Tongue (tissue), 2 donors: ENCODE data around the gene BSPH1. TPM values are rescaled to one million over a fixed set of nuclear protein-coding genes. Genes with fewer than 3 reads are reported as not detected.
"Not testable (repeated sequence)": the region's sequence is repeated elsewhere in the genome, so short reads cannot be mapped to it uniquely, and the experiment has no call there.

Experiments
- DNase-seq: peaks from one replicate; pipeline ENCODE4 v3.0.0-alpha.2; 2015
- total RNA-seq: library from RNA; depleted of rRNA; stranded (reverse); fragments of >200 nt; gene quantifications from one replicate; pipeline ENCODE4 v1.2.3, GENCODE V29; 2014

BSPH1 gene
- total RNA-seq, 1 donor from 2014 or later, result not detected

DNA sequence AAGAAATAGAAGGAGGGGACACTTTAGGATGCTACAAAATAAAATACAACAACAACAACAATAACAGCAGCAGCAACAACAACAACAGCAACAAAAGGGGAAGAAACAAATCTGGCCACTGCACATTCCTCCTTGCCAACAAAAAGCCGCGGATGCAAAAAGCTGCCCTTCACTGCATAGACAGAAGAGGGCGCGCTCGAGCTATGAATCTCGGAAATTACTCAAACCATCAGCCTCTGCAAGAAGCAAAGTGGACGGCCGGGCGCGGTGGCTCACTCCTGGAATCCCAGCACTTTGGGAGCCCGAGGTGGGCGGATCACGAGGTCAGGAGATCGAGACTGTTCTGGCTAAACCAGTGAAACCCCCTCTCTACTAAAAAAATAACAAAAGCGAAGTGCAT lies 71.9 kb downstream of the BSPH1 start:
- DNase-seq, result not testable (repeated sequence)

Other genes starting within 250 kb of the BSPH1 start
- gene NOP53, start 246.6 kb downstream of the BSPH1 start, total RNA-seq, result 143 TPM
- gene SELENOW, start 213.5 kb downstream of the BSPH1 start, total RNA-seq, result 551 TPM
- not detected for gene TPRX1, start 187.6 kb downstream of the BSPH1 start, total RNA-seq
- not detected for gene CRX, start 170.2 kb downstream of the BSPH1 start, total RNA-seq
- gene TPRX2, start 132.9 kb downstream of the BSPH1 start, total RNA-seq, result not detected
- gene SULT2A1, start 105.9 kb downstream of the BSPH1 start, total RNA-seq, result not detected
- not detected for gene ELSPBP1, start 2.5 kb upstream of the BSPH1 start, total RNA-seq
- gene CABP5, start 51.9 kb upstream of the BSPH1 start, total RNA-seq, result not detected
- gene PLA2G4C, start 118.6 kb upstream of the BSPH1 start, total RNA-seq, result 32.3 TPM
- gene LIG1, start 178.2 kb upstream of the BSPH1 start, total RNA-seq, result 21.2 TPM
- 4.9 TPM for gene ZSWIM9, start 178.5 kb upstream of the BSPH1 start, total RNA-seq